Glutamatergic neuron (in vitro differentiated cells): Measurements from ENCODE around the gene HECTD1. TPM values are rescaled to one million over a fixed set of nuclear protein-coding genes. Genes with fewer than 3 reads are reported as not detected.
"Not testable (repeated sequence)": the region's sequence is repeated elsewhere in the genome, so short reads cannot be mapped to it uniquely, and the experiment has no call there.

Experiments used
- DNase-seq: peaks from one replicate; pipeline ENCODE4 v3.0.0; 2022
- H3K27ac Mint-ChIP-seq: one replicate; pipeline ENCODE4 v1.8.0; 2020; ENCODE audit warnings: mild to moderate bottlenecking, mixed read lengths, inconsistent platforms; ENCODE audit not compliant: unreplicated experiment
- H3K27me3 Mint-ChIP-seq: one replicate; pipeline ENCODE4 v1.8.0; 2020; ENCODE audit warnings: mild to moderate bottlenecking, moderate library complexity, mixed read lengths, inconsistent platforms; ENCODE audit not compliant: unreplicated experiment
- H3K36me3 Mint-ChIP-seq: one replicate; pipeline ENCODE4 v1.8.0; 2020; ENCODE audit warnings: mild to moderate bottlenecking, mixed read lengths, inconsistent platforms; ENCODE audit not compliant: unreplicated experiment
- H3K4me1 Mint-ChIP-seq: one replicate; pipeline ENCODE4 v1.8.0; 2020; ENCODE audit warnings: mild to moderate bottlenecking, low read depth, mixed read lengths, inconsistent platforms; ENCODE audit not compliant: unreplicated experiment
- H3K4me3 Mint-ChIP-seq: one replicate; pipeline ENCODE4 v1.8.0; 2020; ENCODE audit warnings: mild to moderate bottlenecking, mixed read lengths, inconsistent platforms; ENCODE audit not compliant: unreplicated experiment
- H3K9me3 Mint-ChIP-seq: one replicate; pipeline ENCODE4 v1.8.0; 2020; ENCODE audit warnings: mild to moderate bottlenecking, moderate library complexity, mixed read lengths, inconsistent platforms; ENCODE audit not compliant: unreplicated experiment
- CTCF ChIP-seq: fragments of 200-600 bp; sonication (generic); IDR thresholded peaks from one replicate; pipeline ENCODE4 v1.5.0; 2021; ENCODE audit not compliant: partially characterized antibody, unreplicated experiment
- total RNA-seq: library from RNA; stranded (reverse); fragmentation: NEBNext Ultra II Directional; extraction: Animal tissue kit (Norgen Biotek cat#: 25700); gene quantifications from one replicate; pipeline ENCODE4 v1.2.1, GENCODE V29; 2021; ENCODE audit not compliant: unreplicated experiment

Gene HECTD1
- total RNA-seq, 1 donor from 2014 or later = 165 TPM

- no peak for TF ChIP-seq CTCF
- DNase-seq = no peak
- no peaks in the 10 kb centered on the region for H3K36me3 Mint-ChIP-seq
- H3K4me3 Mint-ChIP-seq = no peak overlapping the region
- H3K9me3 Mint-ChIP-seq = peaks cover 2% of the 10 kb centered on the region
- H3K4me1 Mint-ChIP-seq = no peaks in the 10 kb centered on the region
- no peak overlapping the region for H3K27ac Mint-ChIP-seq
- no peaks in the 10 kb centered on the region for H3K27me3 Mint-ChIP-seq
Measured at GRCh38 chr14:31057035-31057434, 150.6 kb downstream of the HECTD1 start.

- H3K9me3 Mint-ChIP-seq, H3K4me3 Mint-ChIP-seq, H3K27ac Mint-ChIP-seq: not testable (repeated sequence)
Measured at GRCh38 chr14:31052905-31053586, 154.5 kb downstream of the HECTD1 start.

GRCh38 chr14:31051511-31051910 is 156.1 kb downstream of the HECTD1 start:
- no peak for TF ChIP-seq CTCF
- no peak overlapping the region for H3K27ac Mint-ChIP-seq
- no peaks in the 10 kb centered on the region for H3K4me1 Mint-ChIP-seq
- DNase-seq = no peak
- H3K9me3 Mint-ChIP-seq = peaks cover 1% of the 10 kb centered on the region
- no peak overlapping the region for H3K4me3 Mint-ChIP-seq
- H3K27me3 Mint-ChIP-seq = peaks cover 1% of the 10 kb centered on the region
- H3K36me3 Mint-ChIP-seq = peaks cover 5% of the 10 kb centered on the region

More at GRCh38 chr14:31052905-31053586, 154.5 kb downstream of the HECTD1 start:
- not testable (repeated sequence) for DNase-seq, H3K27me3 Mint-ChIP-seq, H3K36me3 Mint-ChIP-seq, H3K4me1 Mint-ChIP-seq

GRCh38 chr14:31051023-31051422 is 156.6 kb downstream of the HECTD1 start:
- no peak overlapping the region for H3K4me3 Mint-ChIP-seq
- peaks cover 5% of the 10 kb centered on the region for H3K36me3 Mint-ChIP-seq
- no peak for TF ChIP-seq CTCF
- H3K9me3 Mint-ChIP-seq = peaks cover 1% of the 10 kb centered on the region
- H3K4me1 Mint-ChIP-seq = no peaks in the 10 kb centered on the region
- DNase-seq = no peak
- H3K27ac Mint-ChIP-seq = no peak overlapping the region
- H3K27me3 Mint-ChIP-seq = peaks cover 1% of the 10 kb centered on the region

Other genes with a start within 250 kb of the HECTD1 start
- gene AP4S1, start 182.1 kb downstream of the HECTD1 start, total RNA-seq = 6.9 TPM
- 58.1 TPM for gene STRN3, start 181.4 kb downstream of the HECTD1 start, total RNA-seq
- 14.1 TPM for gene HEATR5A, start 212.8 kb upstream of the HECTD1 start, total RNA-seq
- 10.3 TPM for gene DTD2, start 249.7 kb upstream of the HECTD1 start, total RNA-seq